GM21360 (cell line): ENCODE measurements around the gene GALNT8.
"Not testable (repeated sequence)": the region's sequence is repeated elsewhere in the genome, so short reads cannot be mapped to it uniquely, and the experiment has no call there.

Source experiments
- ATAC-seq: cut with Tn5 transposase; IDR thresholded peaks from one replicate; pipeline ENCODE4 v1.9.1; 2021; ENCODE audit warnings: mild to moderate bottlenecking, moderate library complexity; ENCODE audit not compliant: unreplicated experiment

Gene GALNT8

GRCh38 chr12:4743046-4743445, 22.8 kb downstream of the GALNT8 start:
- no peak for ATAC-seq

- ATAC-seq, result no peak
Observed at GRCh38 chr12:4744709-4745108, 24.5 kb downstream of the GALNT8 start.

GRCh38 chr12:4745249-4745648, 25.0 kb downstream of the GALNT8 start:
- ATAC-seq, result no peak

GRCh38 chr12:4751654-4752053, 31.5 kb downstream of the GALNT8 start:
- ATAC-seq, result not testable (repeated sequence)

GRCh38 chr12:4762773-4763172, 42.6 kb downstream of the GALNT8 start:
- no peak for ATAC-seq

- no peak for ATAC-seq
Observed at GRCh38 chr12:4763549-4763948, 43.3 kb downstream of the GALNT8 start.

GRCh38 chr12:4766445-4766844, 46.2 kb downstream of the GALNT8 start:
- no peak for ATAC-seq

GRCh38 chr12:4767186-4767585, 47.0 kb downstream of the GALNT8 start:
- ATAC-seq, result no peak

- no peak for ATAC-seq
Observed at GRCh38 chr12:4768341-4768740, 48.1 kb downstream of the GALNT8 start.

GRCh38 chr12:4769073-4769472, 48.9 kb downstream of the GALNT8 start:
- ATAC-seq, result no peak

- ATAC-seq, result no peak
Observed at GRCh38 chr12:4771172-4771959, 51.2 kb downstream of the GALNT8 start.

- ATAC-seq, result no peak
Observed at GRCh38 chr12:4771960-4772566, 51.9 kb downstream of the GALNT8 start.

GRCh38 chr12:4775936-4776335, 55.7 kb downstream of the GALNT8 start:
- ATAC-seq, result no peak

GRCh38 chr12:4779749-4780148, 59.5 kb downstream of the GALNT8 start:
- ATAC-seq, result no peak

GRCh38 chr12:4780641-4781611, 60.7 kb downstream of the GALNT8 start:
- no peak for ATAC-seq

GRCh38 chr12:4784404-4785054, 64.3 kb downstream of the GALNT8 start:
- no peak for ATAC-seq

GRCh38 chr12:4786795-4787194, 66.6 kb downstream of the GALNT8 start:
- no peak for ATAC-seq

- no peak for ATAC-seq
Observed at GRCh38 chr12:4787965-4788364, 67.8 kb downstream of the GALNT8 start.

GRCh38 chr12:4789776-4790175, 69.6 kb downstream of the GALNT8 start:
- ATAC-seq, result no peak

GRCh38 chr12:4791497-4791896, 71.3 kb downstream of the GALNT8 start:
- ATAC-seq, result no peak

- no peak for ATAC-seq
Observed at GRCh38 chr12:4794491-4794890, 74.3 kb downstream of the GALNT8 start.
